ENCODE measurements around the gene KPNA3. TPM values are rescaled to one million over a fixed set of nuclear protein-coding genes. Genes with fewer than 3 reads are reported as not detected.
"Not testable (repeated sequence)": the region's sequence is repeated elsewhere in the genome, so short reads cannot be mapped to it uniquely, and the experiment has no call there.

KPNA3 gene
- total RNA-seq, 2 experiments from 2014 or later, result 35.3 to 47.9 TPM

DNA sequence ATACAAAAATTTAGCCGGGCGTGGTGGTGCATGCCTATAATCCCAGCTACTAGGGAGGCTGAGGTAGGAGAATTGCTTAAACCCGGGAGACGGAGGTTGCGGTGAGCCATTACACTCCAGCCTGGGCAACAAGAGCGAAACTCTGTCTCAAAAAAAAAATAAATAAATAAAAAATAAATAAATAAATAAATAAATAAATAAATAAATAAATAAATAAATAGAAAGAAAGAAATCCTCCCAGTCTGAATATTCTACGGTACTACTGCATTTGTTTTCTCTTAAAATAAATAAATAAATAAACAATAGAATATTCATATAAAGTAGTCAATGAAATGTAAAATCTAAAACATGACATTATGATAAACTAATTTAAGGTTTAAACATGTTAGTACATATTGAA, 88.2 kb downstream of the KPNA3 start:
- H3K27ac Mint-ChIP-seq; CTCF ChIA-PET; H3K9me3 Mint-ChIP-seq (ENCODE audit: low read depth); ATAC-seq; H3K4me1 Mint-ChIP-seq; H3K4me3 Mint-ChIP-seq; DNase-seq; H3K27me3 Mint-ChIP-seq: not testable (repeated sequence)
- H3K36me3 Mint-ChIP-seq, result peaks cover 27% of the 10 kb centered on the region

DNA sequence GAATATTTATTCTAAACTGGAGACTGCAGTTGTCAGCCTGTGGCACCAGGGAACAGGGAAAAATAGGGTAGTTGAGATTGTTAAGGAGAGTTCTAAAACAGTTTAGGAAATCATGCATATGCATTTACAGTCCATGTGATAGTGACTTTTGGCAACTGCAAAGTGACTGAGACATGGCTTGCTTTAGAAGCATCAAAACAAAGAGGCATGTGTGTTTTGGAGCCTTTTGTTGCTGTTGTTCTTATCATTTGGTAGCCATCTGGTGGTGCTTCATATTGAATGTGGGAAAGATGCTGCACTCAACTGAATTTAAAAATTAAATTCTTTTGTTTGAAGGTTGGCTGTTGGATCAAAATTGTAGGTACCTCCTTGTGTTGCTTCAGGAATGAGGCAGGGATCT, 91.0 kb downstream of the KPNA3 start:
- Mint-ChIP-seq H3K9me3 (ENCODE audit: low read depth) (no peaks in the 10 kb centered on the region), H3K4me3 (no peak overlapping the region)
- no peak for DNase-seq

DNA sequence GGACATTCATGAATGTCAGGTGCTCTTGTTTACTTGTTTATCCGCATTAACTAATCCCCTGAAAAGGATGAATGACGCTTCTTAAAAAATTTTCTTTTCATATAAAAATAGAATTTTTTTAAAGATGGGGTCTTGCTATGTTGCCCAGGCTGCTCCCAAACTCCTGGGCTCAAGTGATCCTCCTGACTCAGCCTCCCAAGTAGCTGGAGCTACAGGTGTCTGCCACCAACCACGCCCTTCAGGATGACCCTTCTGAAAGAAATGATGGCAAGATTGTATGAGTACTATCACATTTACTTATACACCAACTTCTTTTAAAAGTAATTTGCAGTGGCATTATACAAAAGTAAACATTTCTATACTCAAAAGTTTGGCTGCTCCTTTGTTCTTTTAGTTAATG, 95.0 kb downstream of the KPNA3 start:
- DNase-seq (no peak), ATAC-seq (no peak)
- Mint-ChIP-seq H3K9me3 (ENCODE audit: low read depth) (no peaks in the 10 kb centered on the region), H3K27ac (no peak overlapping the region), H3K4me3 (no peak overlapping the region), H3K4me1 (no peaks in the 10 kb centered on the region), H3K36me3 (peaks cover 10% of the 10 kb centered on the region), H3K27me3 (no peaks in the 10 kb centered on the region)
- CTCF ChIA-PET, result no interaction called here

More for the DNA sequence above, 91.0 kb downstream of the KPNA3 start:
- H3K27me3 Mint-ChIP-seq, result no peaks in the 10 kb centered on the region
- H3K4me1 Mint-ChIP-seq, result no peaks in the 10 kb centered on the region
- peaks cover 18% of the 10 kb centered on the region for H3K36me3 Mint-ChIP-seq
- H3K27ac Mint-ChIP-seq, result no peak overlapping the region
- no peak for ATAC-seq
- CTCF ChIA-PET, result no interaction called here

DNA sequence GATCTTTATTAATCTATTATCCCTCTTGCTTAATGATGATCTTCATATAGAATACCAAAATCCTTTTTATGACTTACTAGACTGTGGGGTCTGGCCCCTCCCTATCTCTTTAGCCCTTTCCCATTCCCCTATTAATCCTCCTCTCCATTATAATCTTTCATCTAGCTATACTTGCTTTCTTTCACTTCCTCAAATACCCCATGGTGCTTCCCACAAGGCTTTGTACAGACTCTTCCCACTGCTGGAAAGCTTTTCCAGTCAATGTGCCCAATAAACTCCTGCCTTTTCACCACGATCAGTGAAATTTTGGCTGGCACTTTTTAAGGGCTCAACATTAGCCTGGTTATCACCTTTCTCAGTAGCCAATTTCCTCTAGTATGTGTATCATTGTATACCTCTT, 98.0 kb downstream of the KPNA3 start:
- CTCF ChIA-PET, result no interaction called here
- ATAC-seq (no peak), DNase-seq (no peak)
- Mint-ChIP-seq H3K4me3 (no peak overlapping the region), H3K4me1 (peaks cover 14% of the 10 kb centered on the region), H3K27me3 (no peaks in the 10 kb centered on the region), H3K36me3 (peaks cover 3% of the 10 kb centered on the region), H3K27ac (no peak overlapping the region), H3K9me3 (ENCODE audit: low read depth) (no peaks in the 10 kb centered on the region)

DNA sequence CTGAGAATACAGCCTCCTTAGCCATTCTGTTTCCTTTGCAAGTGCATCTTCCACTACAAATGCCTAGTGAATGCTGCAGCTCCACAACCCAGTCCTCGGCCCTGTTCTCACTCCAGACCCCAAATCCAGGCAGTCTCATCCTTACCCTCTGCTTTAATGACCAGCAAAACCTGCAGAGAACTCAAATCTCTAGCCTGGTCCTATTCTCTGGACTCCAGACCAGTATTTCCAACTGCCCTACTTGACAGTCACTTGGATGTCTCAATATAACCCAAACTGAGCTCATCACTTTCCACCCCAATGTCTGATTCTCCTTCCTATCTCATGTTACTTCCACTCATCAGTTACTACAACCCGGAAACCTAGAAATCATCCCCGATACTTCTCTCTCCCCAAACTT, 98.6 kb downstream of the KPNA3 start:
- CTCF ChIA-PET, result no interaction called here
- no peak for ATAC-seq
- no peak overlapping the region for H3K27ac Mint-ChIP-seq
- no peak for DNase-seq
- H3K36me3 Mint-ChIP-seq, result peaks cover 5% of the 10 kb centered on the region
- H3K9me3 Mint-ChIP-seq (ENCODE audit: low read depth), result no peaks in the 10 kb centered on the region
- H3K4me1 Mint-ChIP-seq, result peaks cover 16% of the 10 kb centered on the region
- no peak overlapping the region for H3K4me3 Mint-ChIP-seq
- no peaks in the 10 kb centered on the region for H3K27me3 Mint-ChIP-seq

DNA sequence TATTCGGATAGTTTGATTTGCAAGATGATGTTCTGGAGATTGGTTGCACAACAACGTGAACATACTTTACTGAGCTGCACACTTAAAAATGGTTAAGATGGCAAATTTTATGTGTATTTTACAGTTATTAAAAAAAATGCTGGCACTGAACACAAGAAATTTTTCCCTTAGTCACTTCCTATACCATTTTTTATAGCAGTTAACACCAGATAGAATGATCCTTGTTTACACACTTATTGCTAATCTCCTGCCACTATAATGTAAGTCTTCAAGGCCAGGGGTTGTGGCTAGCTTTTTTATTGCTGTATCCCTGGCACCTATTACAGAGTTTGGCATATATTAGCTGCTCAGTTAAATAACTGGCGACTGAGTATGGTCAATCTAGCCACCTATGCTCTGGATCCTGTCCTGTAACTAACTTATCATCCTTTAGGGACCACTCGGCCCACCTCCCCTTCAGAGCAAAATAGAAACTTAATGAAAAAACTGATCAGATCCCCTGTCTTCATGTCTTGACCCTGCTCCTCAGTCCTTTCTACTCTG, 99.2 kb downstream of the KPNA3 start:
- ATAC-seq, result no peak

DNA sequence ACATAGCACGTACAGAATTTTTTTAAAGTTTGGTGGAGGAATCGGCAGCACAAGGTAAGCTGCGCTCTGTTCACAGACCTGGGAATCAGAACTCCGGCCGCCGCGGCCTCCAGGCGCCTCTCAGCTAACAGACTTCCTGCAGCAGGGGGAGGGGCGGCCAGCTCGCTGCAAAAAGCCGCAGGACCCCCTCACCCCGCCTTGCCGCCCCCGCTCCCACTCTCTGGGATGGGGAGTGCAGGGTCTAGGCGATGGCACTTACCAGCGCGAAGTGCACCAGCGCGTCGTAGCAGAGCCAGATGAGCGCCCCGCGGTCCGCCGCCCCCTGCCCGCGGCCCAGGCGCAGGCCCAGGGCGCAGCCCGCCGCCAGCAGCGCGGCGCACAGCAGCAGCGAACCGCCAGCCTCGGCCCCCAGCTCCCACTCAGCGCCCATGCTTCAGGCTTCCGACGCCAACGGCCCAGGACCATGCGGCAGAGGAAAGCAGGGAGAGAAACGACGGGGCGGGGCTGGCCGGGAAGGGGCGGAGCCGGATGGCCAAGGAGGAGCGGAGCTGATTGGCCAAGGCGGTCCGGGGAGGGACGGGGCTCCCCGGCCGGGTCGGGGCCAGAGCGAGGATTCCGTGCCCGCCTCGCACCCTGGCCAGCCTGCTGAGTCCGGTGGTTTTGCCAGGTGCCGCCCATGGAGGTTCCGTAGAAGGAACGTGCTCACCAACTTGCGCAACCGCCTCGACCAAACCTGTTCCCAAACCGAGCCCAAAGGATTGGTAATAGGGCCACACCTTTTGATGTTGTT, 101.3 kb downstream of the KPNA3 start, which contains the start of gene EBPL:
Gene EBPL (minus strand): TSS at position 492 of the 790 bp plus-strand sequence. CDS start 62 bp downstream, at position 430.
- ATAC-seq (peak; percentile 100), DNase-seq (peak; percentile 93)
- Mint-ChIP-seq H3K27me3 (no peaks in the 10 kb centered on the region), H3K4me1 (peaks cover 26% of the 10 kb centered on the region), H3K27ac (peak within 1 kb of the TSS; percentile 81), H3K4me3 (peak within 1 kb of the TSS; percentile 89), H3K36me3 (peaks cover 16% of the 10 kb centered on the region), H3K9me3 (ENCODE audit: low read depth) (no peaks in the 10 kb centered on the region)
- CTCF ChIA-PET, result interaction anchor here (0.7 to 1.9 kb wide), 5 partner anchors 10 to 280 kb away, joined by 3 to 5 read pairs (median 5); partner anchors contain the start of gene SPRYD7

More for the DNA sequence above, 99.2 kb downstream of the KPNA3 start:
- peaks cover 19% of the 10 kb centered on the region for H3K4me1 Mint-ChIP-seq
- H3K27me3 Mint-ChIP-seq, result no peaks in the 10 kb centered on the region
- no peak overlapping the region for H3K27ac Mint-ChIP-seq
- CTCF ChIA-PET, result no interaction called here
- no peaks in the 10 kb centered on the region for H3K9me3 Mint-ChIP-seq (ENCODE audit: low read depth)
- DNase-seq, result no peak
- H3K36me3 Mint-ChIP-seq, result peaks cover 6% of the 10 kb centered on the region
- no peak overlapping the region for H3K4me3 Mint-ChIP-seq

DNA sequence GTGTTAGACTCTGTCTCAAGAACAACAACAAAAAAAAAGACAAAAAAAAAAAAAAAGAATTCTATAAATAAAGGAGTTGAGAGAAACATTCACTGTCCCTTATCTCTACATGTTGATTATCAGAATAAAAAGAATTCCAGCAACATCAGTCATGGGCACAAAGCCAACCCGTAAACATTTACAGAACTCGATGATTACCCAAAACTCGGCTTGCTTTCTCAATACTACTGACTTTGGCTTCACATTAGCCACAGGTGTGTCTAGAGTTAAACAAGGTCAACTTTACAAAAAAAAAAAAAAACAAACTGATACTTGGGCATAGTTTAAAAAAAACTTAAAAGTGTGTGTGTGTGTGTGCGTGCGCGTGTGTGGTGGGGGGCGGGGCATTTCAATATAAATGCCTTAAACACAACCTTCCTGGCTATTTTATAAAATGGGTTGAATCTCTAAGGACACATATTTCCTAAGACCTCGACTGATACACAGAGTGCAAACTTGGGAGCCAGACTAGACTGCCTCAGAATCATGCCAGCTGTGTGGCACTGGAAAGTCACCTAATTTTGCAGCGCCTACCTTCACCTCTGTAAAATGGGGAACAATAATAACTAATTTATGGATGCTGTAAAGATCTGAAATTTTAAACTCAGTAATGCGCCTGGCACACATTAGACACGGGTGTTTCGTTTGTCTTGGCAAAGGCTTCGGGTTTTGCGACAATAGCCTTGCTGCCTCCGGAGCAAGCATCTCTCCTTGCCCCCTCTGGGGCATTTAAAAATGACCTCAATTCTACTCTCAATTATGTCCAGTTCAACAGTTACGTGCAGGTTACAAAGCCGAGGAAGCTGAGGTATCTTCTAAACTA, 102.1 kb downstream of the KPNA3 start:
- peak overlapping the region; percentile 89 for H3K4me3 Mint-ChIP-seq
- H3K9me3 Mint-ChIP-seq (ENCODE audit: low read depth), result no peaks in the 10 kb centered on the region
- peaks cover 16% of the 10 kb centered on the region for H3K36me3 Mint-ChIP-seq
- CTCF ChIA-PET, result interaction anchor here (0.6 to 1.9 kb wide), 5 partner anchors 15 to 412 kb away, joined by 3 to 5 read pairs (median 5); partner anchors contain the start of gene SPRYD7
- peak; percentile 3 for ATAC-seq
- no peak for DNase-seq
- peak overlapping the region; percentile 81 for H3K27ac Mint-ChIP-seq
- peaks cover 29% of the 10 kb centered on the region for H3K4me1 Mint-ChIP-seq
- H3K27me3 Mint-ChIP-seq, result no peaks in the 10 kb centered on the region

DNA sequence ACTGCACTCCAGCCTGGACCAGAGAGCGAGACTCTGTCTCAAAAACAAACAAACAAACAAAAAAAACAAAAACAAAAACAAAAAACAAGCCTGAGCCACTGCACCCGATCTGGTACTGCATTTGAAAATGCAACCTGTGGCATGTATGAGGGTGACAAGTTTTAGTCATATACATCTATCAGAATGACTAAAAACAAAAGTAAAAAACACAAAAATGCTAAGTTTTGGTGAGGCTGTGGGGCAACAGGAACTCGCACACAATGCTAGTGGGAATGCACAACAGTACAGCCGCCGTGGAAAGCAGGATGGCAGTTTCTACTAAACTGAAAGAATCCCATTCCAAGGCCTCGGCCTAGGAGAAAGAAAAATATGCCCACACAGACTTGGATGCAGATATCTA, 109.0 kb downstream of the KPNA3 start:
- DNase-seq, result peak; percentile 51
- H3K36me3 Mint-ChIP-seq, result peaks cover 16% of the 10 kb centered on the region
- ATAC-seq, result peak; percentile 84
- H3K9me3 Mint-ChIP-seq (ENCODE audit: low read depth), result no peaks in the 10 kb centered on the region
- H3K4me1 Mint-ChIP-seq, result peaks cover 33% of the 10 kb centered on the region
- no peaks in the 10 kb centered on the region for H3K27me3 Mint-ChIP-seq
- peak overlapping the region; percentile 11 for H3K27ac Mint-ChIP-seq
- CTCF ChIA-PET, result no interaction called here
- peak overlapping the region; percentile 14 for H3K4me3 Mint-ChIP-seq

DNA sequence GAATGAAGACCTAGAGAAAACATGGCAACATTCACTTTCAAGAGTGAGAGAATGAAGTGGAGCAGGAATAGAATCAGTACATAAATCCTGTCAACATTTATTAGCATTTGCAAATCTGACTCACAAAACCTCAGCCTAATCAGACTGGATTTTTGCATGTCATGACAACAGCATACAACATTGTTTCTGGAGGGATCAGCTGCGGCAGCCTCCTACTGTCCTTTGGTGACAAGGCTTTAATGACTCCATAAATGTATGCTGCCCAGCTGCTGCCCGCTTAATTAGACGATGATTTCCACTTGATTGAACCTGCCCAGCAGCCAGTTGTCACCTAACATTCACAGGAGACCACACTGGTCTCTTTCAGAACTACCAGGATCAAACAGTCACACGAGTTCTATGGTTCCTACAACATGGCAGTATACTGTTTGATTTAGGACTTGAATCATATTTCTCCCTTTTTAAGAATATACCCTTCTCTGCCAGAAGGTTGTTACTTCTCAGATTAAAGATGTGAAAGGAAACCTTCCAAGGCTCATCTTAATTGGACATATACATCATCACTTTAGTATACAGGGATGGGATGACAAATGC, 110.5 kb downstream of the KPNA3 start:
- H3K4me1 Mint-ChIP-seq, result peaks cover 27% of the 10 kb centered on the region
- DNase-seq (no peak), ATAC-seq (no peak)
- H3K9me3 Mint-ChIP-seq (ENCODE audit: low read depth), result no peaks in the 10 kb centered on the region
- H3K36me3 Mint-ChIP-seq, result peaks cover 20% of the 10 kb centered on the region
- H3K27ac Mint-ChIP-seq, result no peak overlapping the region
- CTCF ChIA-PET, result no interaction called here
- H3K4me3 Mint-ChIP-seq, result no peak overlapping the region
- H3K27me3 Mint-ChIP-seq, result no peaks in the 10 kb centered on the region

DNA sequence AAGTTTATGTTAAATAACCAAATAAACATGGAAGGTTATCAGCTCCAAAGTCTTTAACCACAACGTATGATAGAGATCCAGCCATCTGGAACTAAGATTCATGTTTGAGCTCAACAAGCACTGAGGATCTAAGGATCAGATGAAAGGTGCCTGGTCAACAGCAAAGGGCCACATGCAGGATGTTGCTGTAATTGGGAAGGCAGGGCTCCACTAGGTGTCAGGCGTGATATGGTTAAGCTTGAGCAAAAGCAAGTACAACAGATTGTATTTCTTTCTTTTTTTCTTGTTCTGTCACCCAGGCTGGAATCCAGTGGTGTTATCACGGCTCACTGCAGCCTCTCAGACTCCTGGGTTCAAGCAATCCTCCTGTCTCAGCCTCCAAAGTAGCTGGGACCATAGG, 113.2 kb downstream of the KPNA3 start:
- CTCF ChIA-PET, result interaction anchor here (1.0 kb wide), 1 partner anchor 114 kb away, joined by 6 read pairs; no protein-coding TSS in a partner anchor
- H3K36me3 Mint-ChIP-seq, result peaks cover 31% of the 10 kb centered on the region
- H3K9me3 Mint-ChIP-seq (ENCODE audit: low read depth), result no peaks in the 10 kb centered on the region
- no peak overlapping the region for H3K4me3 Mint-ChIP-seq
- H3K4me1 Mint-ChIP-seq, result peaks cover 24% of the 10 kb centered on the region
- DNase-seq, result no peak
- H3K27ac Mint-ChIP-seq, result no peak overlapping the region
- no peak for ATAC-seq
- no peaks in the 10 kb centered on the region for H3K27me3 Mint-ChIP-seq

DNA sequence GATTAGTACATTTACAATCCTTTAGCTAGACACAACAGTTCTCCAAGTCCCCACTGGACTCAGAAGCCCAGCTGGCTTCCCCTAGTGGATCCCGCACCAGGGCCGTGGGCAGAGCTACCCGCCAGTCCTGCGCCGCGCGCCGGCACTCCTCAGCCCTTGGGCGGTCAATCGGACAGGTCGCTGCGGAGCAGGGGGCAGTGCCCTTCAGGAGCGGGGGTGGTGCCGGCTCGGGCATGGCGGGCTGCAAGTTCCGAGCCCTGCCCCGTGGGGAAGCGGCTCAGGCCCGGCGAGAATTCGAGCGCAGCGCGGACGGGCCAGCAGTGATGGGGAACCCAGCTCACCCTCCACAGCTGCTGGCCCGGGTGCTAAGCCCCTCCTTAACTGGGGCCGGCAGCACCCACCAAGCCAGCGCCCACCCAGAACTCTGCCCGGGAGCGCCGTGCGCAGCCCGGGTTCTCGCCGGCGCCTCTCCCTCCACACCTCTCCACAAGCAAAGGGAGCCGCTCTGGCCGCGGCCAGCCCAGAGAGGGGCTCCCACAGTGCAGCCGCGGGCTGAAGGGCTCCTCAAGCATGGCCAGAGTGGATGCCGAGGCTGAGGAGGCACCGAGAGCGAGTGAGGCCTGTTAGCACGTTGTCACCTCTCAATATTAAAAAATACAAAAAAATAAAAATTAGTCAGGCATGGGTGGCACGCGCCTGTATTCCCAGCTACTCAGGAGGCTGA, 114.1 kb downstream of the KPNA3 start:
- no peaks in the 10 kb centered on the region for H3K9me3 Mint-ChIP-seq (ENCODE audit: low read depth)
- peaks cover 17% of the 10 kb centered on the region for H3K4me1 Mint-ChIP-seq
- DNase-seq, result no peak
- H3K27ac Mint-ChIP-seq, result no peak overlapping the region
- no peak overlapping the region for H3K4me3 Mint-ChIP-seq
- no peaks in the 10 kb centered on the region for H3K27me3 Mint-ChIP-seq
- CTCF ChIA-PET, result interaction anchor here (0.5 kb wide), 1 partner anchor 76 kb away, joined by 3 read pairs; no protein-coding TSS in a partner anchor
- H3K36me3 Mint-ChIP-seq, result peaks cover 31% of the 10 kb centered on the region
- no peak for ATAC-seq

Data from activated CD8-positive, alpha-beta memory T cell treated with anti-CD3 and anti-CD28 coated beads, Interleukin-2, amount 10 ng/mL, durations not matched to agents 7 days and 5 days (primary cell).